GM12892 (cell line): ENCODE data around the gene CLIC4.

Experiments used
- POLR2A ChIP-seq: IDR thresholded peaks from 2 replicates; pipeline ENCODE4 v1.6.1; 2011; ENCODE audit warnings: low read depth, low read length, control low read depth
- POLR2AphosphoS5 ChIP-seq: IDR thresholded peaks from 2 replicates; pipeline ENCODE4 v1.6.1; 2011; ENCODE audit warnings: low read depth, low read length, control low read depth

- TF ChIP-seq POLR2A, result no peak
- TF ChIP-seq POLR2AphosphoS5, result no peak
Observed at GRCh38 chr1:24728982-24729381, 16.3 kb upstream of the CLIC4 start.
